Ovary (tissue), 9 donors: ENCODE measurements around the gene GRM8. TPM values are rescaled to one million over a fixed set of nuclear protein-coding genes. Genes with fewer than 3 reads are reported as not detected.
"Not testable (repeated sequence)": the region's sequence is repeated elsewhere in the genome, so short reads cannot be mapped to it uniquely, and the experiment has no call there.

Source experiments
- DNase-seq, 5 donors: peaks; one replicate each; pipeline ENCODE4 v3.0.0-alpha.2; 2019 to 2020
- H3K27ac ChIP-seq, 2 donors: fragments of 200-600 bp; one replicate each; pipeline versions ENCODE4 v1.5.1 to v1.8.0; 2019 to 2022
- H3K27me3 ChIP-seq: fragments of 200-600 bp; one replicate; pipeline ENCODE4 v1.8.0; 2022
- H3K36me3 ChIP-seq: fragments of 200-600 bp; sonication (generic); one replicate; pipeline ENCODE4 v1.5.1; 2019
- H3K4me1 ChIP-seq: one replicate; pipeline ENCODE4 v1.8.1; 2013; ENCODE audit warnings: mild to moderate bottlenecking, moderate library complexity; ENCODE audit not compliant: insufficient read depth
- H3K4me3 ChIP-seq: fragments of 200-600 bp; sonication (generic); one replicate; pipeline ENCODE4 v1.5.1; 2017
- H3K9me3 ChIP-seq, 2 donors: fragments of 200-600 bp in 1 of 2; sonication (generic) in 1 of 2; one replicate each; pipeline versions ENCODE4 v1.5.1 to v1.8.1; 2013 to 2019; ENCODE audit warnings: mild to moderate bottlenecking in 1 of 2, moderate library complexity in 1 of 2
- EP300 ChIP-seq: sonication (generic); formaldehyde crosslinking; IDR thresholded peaks from one replicate; pipeline ENCODE4 v1.6.1; 2017; ENCODE audit warnings: antibody characterized with exemption
- POLR2A ChIP-seq: fragments of 450-650 bp; IDR thresholded peaks from one replicate; pipeline ENCODE4 v1.6.1; 2017; ENCODE audit warnings: antibody characterized with exemption, mild to moderate bottlenecking, moderate library complexity
- WGBS, 3 donors: extraction: QIAGEN DNeasy Blood & Tissue Kit in 1 of 3; methylation state at CpG; one replicate each; pipeline versions ENCODE4 v1.1.5 to v1.1.7; 2013 to 2017; 5-methylcytosine and 5-hydroxymethylcytosine counted together
- intact Hi-C, 4 donors: fragments of 100-400 bp; cut with DNase I; formaldehyde crosslinking; loops; one replicate each; pipeline versions ENCODE4 v1.11.0 to v1.15.1; 2022 to 2023
- polyA plus RNA-seq, 2 donors: library from polyadenylated mRNA; stranded (reverse); fragments of 200-250 nt in 1 of 2; fragments of 350-450 nt in 1 of 2; fragmentation: Illumina TruSeq in 1 of 2; extraction: RNeasy Lipid Tissue Mini Kit (QIAGEN cat#74804) in 1 of 2; gene quantifications; one replicate each; pipeline ENCODE4 v1.2.3, GENCODE V29; 2013 to 2014
- total RNA-seq, 7 donors: library from RNA; depleted of rRNA in 2 of 7; stranded (reverse); fragments of >200 nt in 2 of 7; fragmentation: NEBNext Ultra II Directional in 3 of 7; extraction: Animal tissue kit (Norgen Biotek cat#: 25700) in 3 of 7; gene quantifications; one replicate each; pipeline versions ENCODE4 v1.1.0 to v1.2.4, GENCODE V29; 2016 to 2023
- TF ChIP-seq, protein P1 (sequence below), 3 donors: fragments of 450-650 bp in 2 of 3; fragments of 200-600 bp in 1 of 3; IDR thresholded peaks; one replicate each; pipeline versions ENCODE4 v1.5.1 to v1.8.0; 2016 to 2022; ENCODE audit warnings: antibody characterized with exemption in 3 of 3, mild to moderate bottlenecking in 1 of 3
- donor health status: DM: no; HTN: no; CAD: no; lungs with moderate emphysema.
- donor health status: DM: no; HTN: no; CAD: no.
- donor health status: Bipolar disorder and iron deficiency.
- donor health status: DM: yes; HTN: yes; CAD: no.
- donor health status: DM: no; HTN: no; CAD: no.
- donor health status: DM: yes; HTN: yes; CAD: no.

GRM8 gene
- total and polyA plus RNA-seq, 9 donors = 0.38 to 4.0 (median 1.0) TPM; not detected in 1

- DNase-seq = no peak
- Histone ChIP-seq H3K9me3 (no peaks in the 10 kb centered on the region), H3K27ac (no peak overlapping the region), H3K36me3 (no peaks in the 10 kb centered on the region), H3K4me3 (no peak overlapping the region), H3K4me1 (no peaks in the 10 kb centered on the region), H3K27me3 (no peaks in the 10 kb centered on the region)
- intact Hi-C loops = no loop called here
- TF ChIP-seq EP300 = no peak
- no peak for TF ChIP-seq POLR2A
- TF ChIP-seq, protein P1, sequence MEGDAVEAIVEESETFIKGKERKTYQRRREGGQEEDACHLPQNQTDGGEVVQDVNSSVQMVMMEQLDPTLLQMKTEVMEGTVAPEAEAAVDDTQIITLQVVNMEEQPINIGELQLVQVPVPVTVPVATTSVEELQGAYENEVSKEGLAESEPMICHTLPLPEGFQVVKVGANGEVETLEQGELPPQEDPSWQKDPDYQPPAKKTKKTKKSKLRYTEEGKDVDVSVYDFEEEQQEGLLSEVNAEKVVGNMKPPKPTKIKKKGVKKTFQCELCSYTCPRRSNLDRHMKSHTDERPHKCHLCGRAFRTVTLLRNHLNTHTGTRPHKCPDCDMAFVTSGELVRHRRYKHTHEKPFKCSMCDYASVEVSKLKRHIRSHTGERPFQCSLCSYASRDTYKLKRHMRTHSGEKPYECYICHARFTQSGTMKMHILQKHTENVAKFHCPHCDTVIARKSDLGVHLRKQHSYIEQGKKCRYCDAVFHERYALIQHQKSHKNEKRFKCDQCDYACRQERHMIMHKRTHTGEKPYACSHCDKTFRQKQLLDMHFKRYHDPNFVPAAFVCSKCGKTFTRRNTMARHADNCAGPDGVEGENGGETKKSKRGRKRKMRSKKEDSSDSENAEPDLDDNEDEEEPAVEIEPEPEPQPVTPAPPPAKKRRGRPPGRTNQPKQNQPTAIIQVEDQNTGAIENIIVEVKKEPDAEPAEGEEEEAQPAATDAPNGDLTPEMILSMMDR (IDR thresholded peaks at IDR 0.05) = no peak
- 81 to 92% (median 89%) methylated on average over 5 of the region's 5 CpGs for WGBS, 3 donors
These were observed 566.3 kb downstream of the GRM8 start for GRCh38 chr7:126686474-126686873.

GRCh38 chr7:126685596-126685995, 567.1 kb downstream of the GRM8 start:
- no peak for TF ChIP-seq EP300
- TF ChIP-seq, protein P1 (IDR thresholded peaks at IDR 0.05) = no peak
- no peak for TF ChIP-seq POLR2A
- Histone ChIP-seq H3K9me3 (no peaks in the 10 kb centered on the region), H3K36me3 (no peaks in the 10 kb centered on the region), H3K4me3 (no peak overlapping the region), H3K4me1 (no peaks in the 10 kb centered on the region), H3K27me3 (no peaks in the 10 kb centered on the region), H3K27ac (no peak overlapping the region)
- WGBS, 3 donors = 92 to 94% (median 93%) methylated on average over 10 of the region's 10 CpGs
- intact Hi-C loops = no loop called here
- DNase-seq = no peak

- intact Hi-C loops = no loop called here
- Histone ChIP-seq H3K27me3 (no peaks in the 10 kb centered on the region), H3K36me3 (no peaks in the 10 kb centered on the region), H3K9me3 (no peaks in the 10 kb centered on the region), H3K4me1 (no peaks in the 10 kb centered on the region), H3K27ac (no peak overlapping the region), H3K4me3 (no peak overlapping the region)
- no peak for DNase-seq
- WGBS, 3 donors = 85 to 97% (median 93%) methylated on average over 9 to 11 of the region's 11 CpGs
- TF ChIP-seq POLR2A (no peak), EP300 (no peak)
- TF ChIP-seq, protein P1 (IDR thresholded peaks at IDR 0.05) = no peak
These were observed 567.6 kb downstream of the GRM8 start for GRCh38 chr7:126685018-126685573.

- no peak overlapping the region for H3K27ac ChIP-seq
- DNase-seq = no peak
- no peaks in the 10 kb centered on the region for H3K27me3 ChIP-seq
- no peak overlapping the region for H3K4me3 ChIP-seq
- H3K36me3 ChIP-seq = no peaks in the 10 kb centered on the region
- intact Hi-C loops = no loop called here
- no peak for TF ChIP-seq EP300
- TF ChIP-seq, protein P1 (IDR thresholded peaks at IDR 0.05) = no peak
- TF ChIP-seq POLR2A = no peak
- no peaks in the 10 kb centered on the region for H3K4me1 ChIP-seq
- no peaks in the 10 kb centered on the region for H3K9me3 ChIP-seq
These were observed 570.6 kb downstream of the GRM8 start for GRCh38 chr7:126682176-126682575.

DNA sequence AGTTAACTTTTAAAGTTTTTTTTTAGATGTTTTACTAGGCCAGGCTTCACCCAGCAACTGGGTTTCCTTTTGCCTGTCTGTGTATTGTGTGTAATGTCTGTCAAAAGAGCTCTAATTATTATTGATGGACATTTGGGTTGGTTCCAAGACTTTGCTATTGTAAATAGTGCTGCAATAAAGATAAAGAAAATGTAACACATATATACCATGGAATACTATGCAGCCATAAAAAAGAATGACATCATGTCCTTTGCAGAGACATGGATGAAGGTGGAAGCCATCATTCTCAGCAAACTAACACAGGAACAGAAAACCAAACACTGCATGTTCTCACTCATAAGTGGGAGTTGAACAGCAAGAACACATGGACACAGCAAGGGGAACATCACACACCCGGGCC, 584.0 kb downstream of the GRM8 start:
- H3K9me3 ChIP-seq, H3K4me3 ChIP-seq, H3K27me3 ChIP-seq, H3K4me1 ChIP-seq, DNase-seq, H3K27ac ChIP-seq, intact Hi-C loops, H3K36me3 ChIP-seq: not testable (repeated sequence)
- 80 to 89% (median 86%) methylated on average over 1 of the region's 1 CpG for WGBS, 3 donors
